ENCODE results near the gene IGFN1.

GRCh38 chr1:201258763-201259230 lies 68.2 kb downstream of the IGFN1 start:
- TF ChIP-seq, protein P1, sequence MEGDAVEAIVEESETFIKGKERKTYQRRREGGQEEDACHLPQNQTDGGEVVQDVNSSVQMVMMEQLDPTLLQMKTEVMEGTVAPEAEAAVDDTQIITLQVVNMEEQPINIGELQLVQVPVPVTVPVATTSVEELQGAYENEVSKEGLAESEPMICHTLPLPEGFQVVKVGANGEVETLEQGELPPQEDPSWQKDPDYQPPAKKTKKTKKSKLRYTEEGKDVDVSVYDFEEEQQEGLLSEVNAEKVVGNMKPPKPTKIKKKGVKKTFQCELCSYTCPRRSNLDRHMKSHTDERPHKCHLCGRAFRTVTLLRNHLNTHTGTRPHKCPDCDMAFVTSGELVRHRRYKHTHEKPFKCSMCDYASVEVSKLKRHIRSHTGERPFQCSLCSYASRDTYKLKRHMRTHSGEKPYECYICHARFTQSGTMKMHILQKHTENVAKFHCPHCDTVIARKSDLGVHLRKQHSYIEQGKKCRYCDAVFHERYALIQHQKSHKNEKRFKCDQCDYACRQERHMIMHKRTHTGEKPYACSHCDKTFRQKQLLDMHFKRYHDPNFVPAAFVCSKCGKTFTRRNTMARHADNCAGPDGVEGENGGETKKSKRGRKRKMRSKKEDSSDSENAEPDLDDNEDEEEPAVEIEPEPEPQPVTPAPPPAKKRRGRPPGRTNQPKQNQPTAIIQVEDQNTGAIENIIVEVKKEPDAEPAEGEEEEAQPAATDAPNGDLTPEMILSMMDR (IDR thresholded peaks at IDR 0.05; ENCODE audit: insufficient read depth, low read length, poor library complexity, severe bottlenecking): no peak
- no peak for TF ChIP-seq EZH2phosphoT487 (conservative IDR thresholded peaks at IDR 0.05; ENCODE audit: low read length)
